HL-60 (cell line): Measurements from ENCODE around the gene SOX6.

Experiments
- GABPA ChIP-seq: IDR thresholded peaks from 2 replicates; pipeline ENCODE4 v1.6.1; 2012; ENCODE audit warnings: low read depth
- POLR2AphosphoS5 ChIP-seq: IDR thresholded peaks from 2 replicates; pipeline ENCODE4 v1.6.1; 2012; ENCODE audit warnings: low read depth
- REST ChIP-seq: IDR thresholded peaks from 2 replicates; pipeline ENCODE4 v1.6.1; 2012; ENCODE audit warnings: low read depth; ENCODE audit not compliant: insufficient replicate concordance
- TF ChIP-seq, protein P1 (sequence below): IDR thresholded peaks from one replicate; pipeline ENCODE4 v1.5.1; 2011; ENCODE audit warnings: low read length, control low read depth, inconsistent platforms; ENCODE audit not compliant: insufficient read depth

GRCh38 chr11:16382186-16382585 is 25.8 kb upstream of the SOX6 start:
- TF ChIP-seq, protein P1, sequence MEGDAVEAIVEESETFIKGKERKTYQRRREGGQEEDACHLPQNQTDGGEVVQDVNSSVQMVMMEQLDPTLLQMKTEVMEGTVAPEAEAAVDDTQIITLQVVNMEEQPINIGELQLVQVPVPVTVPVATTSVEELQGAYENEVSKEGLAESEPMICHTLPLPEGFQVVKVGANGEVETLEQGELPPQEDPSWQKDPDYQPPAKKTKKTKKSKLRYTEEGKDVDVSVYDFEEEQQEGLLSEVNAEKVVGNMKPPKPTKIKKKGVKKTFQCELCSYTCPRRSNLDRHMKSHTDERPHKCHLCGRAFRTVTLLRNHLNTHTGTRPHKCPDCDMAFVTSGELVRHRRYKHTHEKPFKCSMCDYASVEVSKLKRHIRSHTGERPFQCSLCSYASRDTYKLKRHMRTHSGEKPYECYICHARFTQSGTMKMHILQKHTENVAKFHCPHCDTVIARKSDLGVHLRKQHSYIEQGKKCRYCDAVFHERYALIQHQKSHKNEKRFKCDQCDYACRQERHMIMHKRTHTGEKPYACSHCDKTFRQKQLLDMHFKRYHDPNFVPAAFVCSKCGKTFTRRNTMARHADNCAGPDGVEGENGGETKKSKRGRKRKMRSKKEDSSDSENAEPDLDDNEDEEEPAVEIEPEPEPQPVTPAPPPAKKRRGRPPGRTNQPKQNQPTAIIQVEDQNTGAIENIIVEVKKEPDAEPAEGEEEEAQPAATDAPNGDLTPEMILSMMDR, result no peak
- TF ChIP-seq POLR2AphosphoS5 (no peak), GABPA (no peak), REST (no peak)
